Esophagus squamous epithelium (tissue), 5 donors: Measurements from ENCODE around the gene ALPP. TPM values are rescaled to one million over a fixed set of nuclear protein-coding genes. Genes with fewer than 3 reads are reported as not detected.

Experiments
- DNase-seq: peaks from one replicate; lab custom pipeline; 2025; lab: John Stamatoyannopoulos, UW
- H3K27ac ChIP-seq, 4 donors: fragments of 200-600 bp; sonication (generic); one replicate each; pipeline ENCODE4 v1.5.1; 2016 to 2019; ENCODE audit warnings: mild to moderate bottlenecking in 1 of 4
- H3K27me3 ChIP-seq, 4 donors: fragments of 200-600 bp; sonication (generic); 1 replicate in 3 of 4; 2 replicates in 1 of 4; pipeline versions ENCODE4 v1.5.1 to v1.6.0; 2017 to 2021; ENCODE audit warnings: antibody characterized with exemption in 1 of 4
- H3K36me3 ChIP-seq, 3 donors: fragments of 200-600 bp; sonication (generic); one replicate each; pipeline ENCODE4 v1.5.1; 2016 to 2019
- H3K4me1 ChIP-seq, 3 donors: fragments of 200-600 bp; sonication (generic); one replicate each; pipeline ENCODE4 v1.5.1; 2017 to 2019
- H3K4me3 ChIP-seq, 4 donors: fragments of 200-600 bp; sonication (generic); 1 replicate in 3 of 4; 2 replicates in 1 of 4; pipeline ENCODE4 v1.5.1; 2016 to 2019; ENCODE audit warnings: mild to moderate bottlenecking in 2 of 4, moderate library complexity in 1 of 4
- H3K9me3 ChIP-seq, 3 donors: fragments of 200-600 bp; sonication (generic); one replicate each; pipeline ENCODE4 v1.5.1; 2016 to 2019
- CTCF ChIP-seq, 6 experiments: fragments of 450-650 bp in 4 of 6; fragments of 200-600 bp in 2 of 6; sonication (generic) in 2 of 6; IDR thresholded peaks; one replicate each; pipeline ENCODE4 v1.5.1; 2016 to 2019; ENCODE audit warnings: antibody characterized with exemption in 6 of 6, mild to moderate bottlenecking in 4 of 6, moderate library complexity in 4 of 6
- POLR2A ChIP-seq, 4 donors: fragments of 450-650 bp; IDR thresholded peaks; one replicate each; pipeline ENCODE4 v1.6.1; 2017; ENCODE audit warnings: antibody characterized with exemption in 4 of 4, mild to moderate bottlenecking in 4 of 4, moderate library complexity in 3 of 4
- WGBS, 2 donors: methylation state at CpG; one replicate each; pipeline ENCODE4 v1.1.5; 2018; 5-methylcytosine and 5-hydroxymethylcytosine counted together
- intact Hi-C: fragments of 100-400 bp; cut with DNase I; formaldehyde crosslinking; loops from one replicate; pipeline ENCODE4 v1.15.0; 2022
- total RNA-seq, 4 donors: library from RNA; depleted of rRNA; stranded (reverse); fragments of >200 nt; gene quantifications; one replicate each; pipeline ENCODE4 v1.1.0, GENCODE V29; 2016
- donor health status: DM: yes; HTN: yes; CAD: no.

The ALPP gene
- total RNA-seq, 4 donors from 2014 or later, result not detected

GRCh38 chr2:232395586-232395985 is 17.0 kb downstream of the ALPP start:
- TF ChIP-seq CTCF (IDR thresholded peaks at IDR 0.05), result no peak
- no peak for TF ChIP-seq POLR2A (IDR thresholded peaks at IDR 0.05)
- 61 to 74% methylated on average over 1 of the region's 1 CpG for WGBS, 2 donors

GRCh38 chr2:232396683-232397082 is 18.1 kb downstream of the ALPP start:
- 65 to 72% methylated on average over 2 of the region's 2 CpGs for WGBS, 2 donors
- TF ChIP-seq POLR2A (IDR thresholded peaks at IDR 0.05) (no peak), CTCF (IDR thresholded peaks at IDR 0.05) (no peak)
- Histone ChIP-seq H3K4me3 (no peak overlapping the region), H3K36me3 (no peaks in the 10 kb centered on the region), H3K27me3 (peaks cover 0 to 73% (median 0%) of the 10 kb centered on the region in 4 donors), H3K27ac (no peak overlapping the region), H3K9me3 (no peaks in the 10 kb centered on the region), H3K4me1 (no peaks in the 10 kb centered on the region)
- intact Hi-C loops, result no loop called here
- DNase-seq, result no peak

More at GRCh38 chr2:232395586-232395985, 17.0 kb downstream of the ALPP start:
- H3K27me3 ChIP-seq, result peaks cover 0 to 84% (median 0%) of the 10 kb centered on the region in 4 donors
- no peaks in the 10 kb centered on the region for H3K36me3 ChIP-seq
- H3K4me1 ChIP-seq, result no peaks in the 10 kb centered on the region
- no peaks in the 10 kb centered on the region for H3K9me3 ChIP-seq
- intact Hi-C loops, result no loop called here
- DNase-seq, result no peak
- H3K4me3 ChIP-seq, result no peak overlapping the region
- H3K27ac ChIP-seq, result no peak overlapping the region

- H3K4me3 ChIP-seq, result no peak overlapping the region
- WGBS, 2 donors, result 86 to 87% methylated on average over 5 of the region's 5 CpGs
- H3K27me3 ChIP-seq, result peaks cover 0 to 57% (median 0%) of the 10 kb centered on the region in 4 donors
- no peak overlapping the region for H3K27ac ChIP-seq
- H3K36me3 ChIP-seq, result no peaks in the 10 kb centered on the region
- TF ChIP-seq POLR2A (IDR thresholded peaks at IDR 0.05), result no peak
- no peaks in the 10 kb centered on the region for H3K9me3 ChIP-seq
- intact Hi-C loops, result no loop called here
- DNase-seq, result no peak
- no peaks in the 10 kb centered on the region for H3K4me1 ChIP-seq
Measured at GRCh38 chr2:232398293-232399034, 19.9 kb downstream of the ALPP start.

- no peak overlapping the region for H3K27ac ChIP-seq
- WGBS, 2 donors, result 38 to 52% methylated on average over 9 of the region's 9 CpGs
- H3K4me1 ChIP-seq, result no peaks in the 10 kb centered on the region
- no peak for TF ChIP-seq CTCF (IDR thresholded peaks at IDR 0.05)
- no peaks in the 10 kb centered on the region for H3K36me3 ChIP-seq
- H3K9me3 ChIP-seq, result no peaks in the 10 kb centered on the region
- peaks cover 0 to 42% (median 0%) of the 10 kb centered on the region in 4 donors for H3K27me3 ChIP-seq
- no peak overlapping the region for H3K4me3 ChIP-seq
- intact Hi-C loops, result no loop called here
- no peak for DNase-seq
Measured at GRCh38 chr2:232400256-232401015, 21.9 kb downstream of the ALPP start.

- Histone ChIP-seq H3K4me1 (no peaks in the 10 kb centered on the region), H3K27ac (no peak overlapping the region), H3K27me3 (peaks cover 0 to 23% (median 0%) of the 10 kb centered on the region in 4 donors), H3K36me3 (no peaks in the 10 kb centered on the region), H3K9me3 (no peaks in the 10 kb centered on the region), H3K4me3 (no peak overlapping the region)
- no peak for DNase-seq
- no peak for TF ChIP-seq POLR2A (IDR thresholded peaks at IDR 0.05)
- TF ChIP-seq CTCF (IDR thresholded peaks at IDR 0.05), result no peak
- 85 to 91% methylated on average over 3 of the region's 3 CpGs for WGBS, 2 donors
- intact Hi-C loops, result no loop called here
Measured at GRCh38 chr2:232402518-232402917, 24.0 kb downstream of the ALPP start.
